Suprapubic skin (tissue), 4 donors: ENCODE results near the gene ANKH.

ENCODE experiments used
- EP300 ChIP-seq: sonication (generic); formaldehyde crosslinking; IDR thresholded peaks from one replicate; pipeline ENCODE4 v1.6.1; 2017; ENCODE audit warnings: antibody characterized with exemption
- POLR2A ChIP-seq, 2 donors: fragments of 450-650 bp; IDR thresholded peaks; one replicate each; pipeline ENCODE4 v1.6.1; 2017; ENCODE audit warnings: antibody characterized with exemption in 2 of 2, mild to moderate bottlenecking in 2 of 2, moderate library complexity in 2 of 2
- POLR2AphosphoS5 ChIP-seq, 3 donors: sonication (generic); formaldehyde crosslinking; IDR thresholded peaks; one replicate each; pipeline ENCODE4 v1.6.1; 2017; ENCODE audit warnings: antibody characterized with exemption in 3 of 3
- TF ChIP-seq, protein P1 (sequence below), 2 donors: fragments of 200-600 bp in 1 of 2; fragments of 450-650 bp in 1 of 2; sonication (generic) in 1 of 2; IDR thresholded peaks; one replicate each; pipeline ENCODE4 v1.5.1; 2016 to 2019; ENCODE audit warnings: antibody characterized with exemption in 2 of 2, mild to moderate bottlenecking in 1 of 2, moderate library complexity in 1 of 2

DNA sequence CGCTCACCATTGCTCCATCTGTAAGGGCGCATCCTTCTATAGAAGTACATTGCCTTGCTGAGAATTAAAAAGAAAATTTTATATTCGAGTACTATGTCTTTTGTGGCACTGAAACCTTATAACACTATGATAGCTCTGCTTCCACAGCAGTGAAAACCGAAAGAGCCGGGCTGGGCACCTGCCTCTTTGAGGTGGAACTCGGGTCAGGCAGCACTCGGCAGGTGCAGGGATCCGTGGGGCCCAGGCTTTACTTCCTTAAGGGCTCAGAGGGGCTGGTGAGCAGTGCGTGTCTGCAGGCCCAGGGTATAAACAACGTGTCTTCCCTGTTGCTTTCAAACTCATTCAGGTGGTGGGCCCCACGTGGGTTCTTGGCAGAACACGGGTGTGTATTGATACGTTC lies 137.2 kb downstream of the ANKH start:
- TF ChIP-seq, protein P1, sequence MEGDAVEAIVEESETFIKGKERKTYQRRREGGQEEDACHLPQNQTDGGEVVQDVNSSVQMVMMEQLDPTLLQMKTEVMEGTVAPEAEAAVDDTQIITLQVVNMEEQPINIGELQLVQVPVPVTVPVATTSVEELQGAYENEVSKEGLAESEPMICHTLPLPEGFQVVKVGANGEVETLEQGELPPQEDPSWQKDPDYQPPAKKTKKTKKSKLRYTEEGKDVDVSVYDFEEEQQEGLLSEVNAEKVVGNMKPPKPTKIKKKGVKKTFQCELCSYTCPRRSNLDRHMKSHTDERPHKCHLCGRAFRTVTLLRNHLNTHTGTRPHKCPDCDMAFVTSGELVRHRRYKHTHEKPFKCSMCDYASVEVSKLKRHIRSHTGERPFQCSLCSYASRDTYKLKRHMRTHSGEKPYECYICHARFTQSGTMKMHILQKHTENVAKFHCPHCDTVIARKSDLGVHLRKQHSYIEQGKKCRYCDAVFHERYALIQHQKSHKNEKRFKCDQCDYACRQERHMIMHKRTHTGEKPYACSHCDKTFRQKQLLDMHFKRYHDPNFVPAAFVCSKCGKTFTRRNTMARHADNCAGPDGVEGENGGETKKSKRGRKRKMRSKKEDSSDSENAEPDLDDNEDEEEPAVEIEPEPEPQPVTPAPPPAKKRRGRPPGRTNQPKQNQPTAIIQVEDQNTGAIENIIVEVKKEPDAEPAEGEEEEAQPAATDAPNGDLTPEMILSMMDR (IDR thresholded peaks at IDR 0.05) = no peak
- TF ChIP-seq POLR2AphosphoS5 (IDR thresholded peaks at IDR 0.05) (no peak), POLR2A (IDR thresholded peaks at IDR 0.05) (no peak), EP300 (no peak)
